GM12865 (cell line): Measurements from ENCODE around the gene TIMM44.

Experiments
- DNase-seq: peaks from one replicate; pipeline ENCODE4 v3.0.0; 2010; ENCODE audit warnings: low read depth
- H3K4me3 ChIP-seq: 2 replicates; pipeline ENCODE4 v1.5.1; 2011; ENCODE audit warnings: mild to moderate bottlenecking, low read depth, low read length, control low read depth
- CTCF ChIP-seq: IDR thresholded peaks from 2 replicates; pipeline ENCODE4 v1.5.1; 2011; ENCODE audit warnings: low read length, control low read depth, low read depth, inconsistent platforms; ENCODE audit not compliant: insufficient read depth; ENCODE audit errors: missing control alignments

TIMM44 gene

GRCh38 chr19:7925171-7925851 lies 18.2 kb downstream of the TIMM44 start:
- no peak overlapping the region; the same call in 1 of the 2 replicates for H3K4me3 ChIP-seq
- peak; percentile 85 for TF ChIP-seq CTCF
- peak; percentile 84 for DNase-seq

GRCh38 chr19:7924651-7925170 lies 18.8 kb downstream of the TIMM44 start:
- DNase-seq: no peak
- no peak overlapping the region for H3K4me3 ChIP-seq
- TF ChIP-seq CTCF: no peak

GRCh38 chr19:7924241-7924640 lies 19.2 kb downstream of the TIMM44 start:
- no peak for DNase-seq
- TF ChIP-seq CTCF: no peak
- no peak overlapping the region for H3K4me3 ChIP-seq

- H3K4me3 ChIP-seq: no peak overlapping the region
- no peak for DNase-seq
- no peak for TF ChIP-seq CTCF
Observed at GRCh38 chr19:7923295-7924191, 19.9 kb downstream of the TIMM44 start.

- no peak for DNase-seq
- no peak for TF ChIP-seq CTCF
- no peak overlapping the region for H3K4me3 ChIP-seq
Observed at GRCh38 chr19:7922836-7923195, 20.6 kb downstream of the TIMM44 start.

- no peak overlapping the region for H3K4me3 ChIP-seq
- no peak for DNase-seq
- no peak for TF ChIP-seq CTCF
Observed at GRCh38 chr19:7921967-7922835, 21.3 kb downstream of the TIMM44 start.
